ENCODE measurements around the gene CCDC9B.

DNA sequence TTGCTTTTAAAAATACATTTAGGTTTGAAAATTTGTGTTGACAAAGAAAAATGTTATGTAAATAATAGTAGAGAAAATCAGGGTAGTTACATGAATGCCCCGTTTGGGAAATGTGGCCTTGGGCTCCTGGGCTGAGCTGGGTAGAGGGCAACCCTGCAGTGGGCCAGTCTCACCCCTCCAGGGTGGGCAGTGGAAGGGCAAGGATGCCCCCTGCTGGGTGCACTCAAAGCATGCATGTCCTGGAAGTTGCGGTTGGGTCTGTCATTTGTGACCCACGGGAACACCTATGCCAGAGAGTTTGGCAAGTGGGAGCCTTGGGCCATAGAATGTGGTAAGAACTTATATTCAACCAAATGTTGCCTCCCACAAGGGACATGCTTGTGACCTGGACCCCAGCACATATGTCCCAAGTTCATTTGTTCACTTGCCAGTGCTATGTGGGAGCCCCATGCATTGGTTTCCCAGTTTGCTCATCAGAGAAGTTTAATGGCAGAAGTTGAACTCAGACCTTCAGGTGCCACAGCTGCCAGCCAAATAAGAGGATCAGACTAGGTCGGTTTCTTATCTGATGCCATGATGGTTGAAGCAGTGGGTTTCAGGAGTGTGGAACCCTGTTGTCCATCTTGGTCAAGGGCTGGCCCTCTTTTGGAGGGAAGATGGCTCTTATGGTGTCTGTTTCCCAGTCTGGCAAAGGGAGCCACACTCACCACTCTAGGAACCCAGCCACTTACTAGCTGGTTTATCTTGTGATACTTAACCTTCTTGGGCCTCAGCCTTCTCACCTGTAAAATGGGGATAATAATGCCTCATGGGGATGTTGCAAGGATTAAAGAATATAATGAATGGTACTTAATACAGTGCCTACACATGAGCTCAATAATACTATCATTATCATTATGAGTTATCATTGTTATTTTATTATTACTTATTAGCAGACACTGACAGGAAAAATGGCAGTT lies 30.5 kb downstream of the CCDC9B start:
- TF ChIP-seq POLR2AphosphoS5 (IDR thresholded peaks at IDR 0.05; ENCODE audit: borderline replicate concordance, low read depth, low read length) = no peak
- no peak for TF ChIP-seq FOXP2 (optimal IDR thresholded peaks at IDR 0.05; ENCODE audit: control extremely low read depth, extremely low read length, insufficient read depth)
